Ramos (cell line): ENCODE measurements around the gene STAT5A.
"Not testable (repeated sequence)": the region's sequence is repeated elsewhere in the genome, so short reads cannot be mapped to it uniquely, and the experiment has no call there.

Experiments used
- in situ Hi-C: fragments of 300-500 bp; cut with MboI; formaldehyde crosslinking; loops from one replicate; pipeline ENCODE4 v1.14.3; 2022; ENCODE audit warnings: low sequenced_read_pairs; ENCODE audit not compliant: unreplicated experiment

STAT5A gene

GRCh38 chr17:42305031-42305330 is 16.7 kb downstream of the STAT5A start:
- in situ Hi-C loops = not testable (repeated sequence)

GRCh38 chr17:42305543-42306384 is 17.5 kb downstream of the STAT5A start:
- in situ Hi-C loops = no loop called here

GRCh38 chr17:42306385-42306667 is 18.0 kb downstream of the STAT5A start:
- in situ Hi-C loops = no loop called here

- in situ Hi-C loops = no loop called here
These were observed 19.1 kb downstream of the STAT5A start for GRCh38 chr17:42307362-42307927.

- in situ Hi-C loops = no loop called here
These were observed 20.1 kb downstream of the STAT5A start for GRCh38 chr17:42308446-42308845.

- in situ Hi-C loops = no loop called here
These were observed 20.8 kb downstream of the STAT5A start for GRCh38 chr17:42309142-42309541.

- in situ Hi-C loops = no loop called here
These were observed 21.9 kb downstream of the STAT5A start for GRCh38 chr17:42309986-42310786.

GRCh38 chr17:42310787-42311215 is 22.5 kb downstream of the STAT5A start:
- in situ Hi-C loops = no loop called here

GRCh38 chr17:42311240-42312034 is 23.1 kb downstream of the STAT5A start:
- in situ Hi-C loops = no loop called here

GRCh38 chr17:42312035-42312284 is 23.7 kb downstream of the STAT5A start:
- in situ Hi-C loops = no loop called here

- in situ Hi-C loops = no loop called here
These were observed 24.2 kb downstream of the STAT5A start for GRCh38 chr17:42312285-42313130.

GRCh38 chr17:42313389-42313772 is 25.1 kb downstream of the STAT5A start:
- in situ Hi-C loops = no loop called here

GRCh38 chr17:42313773-42314566 is 25.7 kb downstream of the STAT5A start:
- in situ Hi-C loops = no loop called here

GRCh38 chr17:42315402-42316156 is 27.3 kb downstream of the STAT5A start:
- in situ Hi-C loops = no loop called here

GRCh38 chr17:42316755-42317154 is 28.5 kb downstream of the STAT5A start:
- in situ Hi-C loops = no loop called here

GRCh38 chr17:42317266-42317845 is 29.1 kb downstream of the STAT5A start:
- in situ Hi-C loops = no loop called here

- in situ Hi-C loops = not testable (repeated sequence)
These were observed 29.7 kb downstream of the STAT5A start for GRCh38 chr17:42317967-42318366.

GRCh38 chr17:42321555-42321954 is 33.3 kb downstream of the STAT5A start:
- in situ Hi-C loops = loop anchor here (5.0 kb wide), 2 partner anchors 81 to 201 kb away; no protein-coding TSS in a partner anchor
